ENCODE measurements around the gene POLR1A. TPM values are rescaled to one million over a fixed set of nuclear protein-coding genes. Genes with fewer than 3 reads are reported as not detected.

The POLR1A gene
- total and polyA plus RNA-seq, 5 experiments from 2014 or later, result 1.1 to 22.9 (median 5.7) TPM

- peaks cover 31 to 65% (median 57%) of the 10 kb centered on the region in 4 donors for H3K4me1 Mint-ChIP-seq
- no peak for DNase-seq
- no peaks in the 10 kb centered on the region for H3K27me3 Mint-ChIP-seq
- peak overlapping the region in 3 of 10 donors; percentile 11 to 38 (median 31) for H3K4me3 Mint-ChIP-seq
- H3K9me3 Mint-ChIP-seq, result no peaks in the 10 kb centered on the region
- peaks cover 3 to 47% (median 37%) of the 10 kb centered on the region in 3 donors for H3K36me3 Mint-ChIP-seq
- ATAC-seq, result no peak
- POLR2A ChIA-PET, result interaction anchor here (0.5 to 5.7 kb wide), 3 partner anchors 52 to 145 kb away, joined by 3 to 106 read pairs (median 4); partner anchors contain the start of gene ST3GAL5
- H3K27ac Mint-ChIP-seq, result peak overlapping the region; percentile 82 to 100 (median 99)
Observed at GRCh38 chr2:86032861-86033595, 72.7 kb downstream of the POLR1A start.

GRCh38 chr2:86031606-86032005 is 74.1 kb downstream of the POLR1A start:
- H3K27ac Mint-ChIP-seq, result peak overlapping the region in 6 of 10 donors; percentile 18 to 100 (median 66)

GRCh38 chr2:86031151-86031550 is 74.5 kb downstream of the POLR1A start:
- H3K27me3 Mint-ChIP-seq, result no peaks in the 10 kb centered on the region
- DNase-seq (no peak), ATAC-seq (no peak)
- no peaks in the 10 kb centered on the region for H3K9me3 Mint-ChIP-seq
- peaks cover 22 to 46% (median 39%) of the 10 kb centered on the region in 4 donors for H3K4me1 Mint-ChIP-seq
- H3K4me3 Mint-ChIP-seq, result no peak overlapping the region
- peaks cover 3 to 61% (median 42%) of the 10 kb centered on the region in 3 donors for H3K36me3 Mint-ChIP-seq
- POLR2A ChIA-PET, result interaction anchor here (1.6 kb wide), 1 partner anchor 142 kb away, joined by 4 read pairs; the partner anchor contains the start of gene ST3GAL5
- H3K27ac Mint-ChIP-seq, result peak overlapping the region in 5 of 10 donors; percentile 43 to 98 (median 68)

More at GRCh38 chr2:86031606-86032005, 74.1 kb downstream of the POLR1A start:
- ATAC-seq (no peak), DNase-seq (no peak)
- POLR2A ChIA-PET, result no interaction called here
- peaks cover 3 to 56% (median 40%) of the 10 kb centered on the region in 3 donors for H3K36me3 Mint-ChIP-seq
- H3K4me3 Mint-ChIP-seq, result no peak overlapping the region
- peaks cover 25 to 51% (median 43%) of the 10 kb centered on the region in 4 donors for H3K4me1 Mint-ChIP-seq
- no peaks in the 10 kb centered on the region for H3K27me3 Mint-ChIP-seq
- H3K9me3 Mint-ChIP-seq, result no peaks in the 10 kb centered on the region

- H3K27ac Mint-ChIP-seq, result peak overlapping the region in 4 of 10 donors; percentile 5 to 75 (median 68)
- H3K4me3 Mint-ChIP-seq, result no peak overlapping the region
- peaks cover 3 to 67% (median 44%) of the 10 kb centered on the region in 3 donors for H3K36me3 Mint-ChIP-seq
- DNase-seq (no peak), ATAC-seq (no peak)
- peaks cover 14 to 34% (median 28%) of the 10 kb centered on the region in 4 donors for H3K4me1 Mint-ChIP-seq
- POLR2A ChIA-PET, result interaction anchor here (1.4 to 1.6 kb wide), 2 partner anchors 8 to 141 kb away, joined by 4 to 6 read pairs; partner anchors contain the start of gene ST3GAL5
- H3K27me3 Mint-ChIP-seq, result no peaks in the 10 kb centered on the region
- no peaks in the 10 kb centered on the region for H3K9me3 Mint-ChIP-seq
Observed at GRCh38 chr2:86029873-86030272, 75.8 kb downstream of the POLR1A start.

- Mint-ChIP-seq H3K9me3 (no peaks in the 10 kb centered on the region), H3K36me3 (peaks cover 3 to 74% (median 41%) of the 10 kb centered on the region in 3 donors), H3K27me3 (no peaks in the 10 kb centered on the region), H3K27ac (peak overlapping the region in 2 of 10 donors; percentile 15 to 43), H3K4me3 (no peak overlapping the region), H3K4me1 (peaks cover 8 to 24% (median 18%) of the 10 kb centered on the region in 4 donors)
- no peak for DNase-seq
- ATAC-seq, result no peak
- POLR2A ChIA-PET, result interaction anchor here (1.4 kb wide), 1 partner anchor 9 kb away, joined by 6 read pairs; no protein-coding TSS in a partner anchor
Observed at GRCh38 chr2:86028766-86029381, 76.8 kb downstream of the POLR1A start.

GRCh38 chr2:86027922-86028765 is 77.5 kb downstream of the POLR1A start:
- Mint-ChIP-seq H3K4me3 (no peak overlapping the region), H3K4me1 (peaks cover 9 to 17% (median 11%) of the 10 kb centered on the region in 4 donors), H3K36me3 (peaks cover 3 to 74% (median 40%) of the 10 kb centered on the region in 3 donors), H3K9me3 (no peaks in the 10 kb centered on the region), H3K27me3 (no peaks in the 10 kb centered on the region), H3K27ac (peak overlapping the region in 2 of 10 donors; percentile 14 to 67)
- ATAC-seq (no peak), DNase-seq (no peak)
- POLR2A ChIA-PET, result no interaction called here

- Mint-ChIP-seq H3K27me3 (no peaks in the 10 kb centered on the region), H3K4me3 (no peak overlapping the region), H3K9me3 (no peaks in the 10 kb centered on the region), H3K4me1 (peaks cover 4 to 10% (median 6%) of the 10 kb centered on the region in 4 donors), H3K27ac (peak overlapping the region in 3 of 10 donors; percentile 24 to 52 (median 27)), H3K36me3 (peaks cover 3 to 68% (median 38%) of the 10 kb centered on the region in 3 donors)
- ATAC-seq, result no peak
- DNase-seq, result no peak
- POLR2A ChIA-PET, result no interaction called here
Observed at GRCh38 chr2:86027196-86027921, 78.3 kb downstream of the POLR1A start.

GRCh38 chr2:86026744-86027065 is 79.0 kb downstream of the POLR1A start:
- no peaks in the 10 kb centered on the region for H3K9me3 Mint-ChIP-seq
- ATAC-seq (no peak), DNase-seq (no peak)
- H3K4me3 Mint-ChIP-seq, result no peak overlapping the region
- peaks cover 3 to 62% (median 34%) of the 10 kb centered on the region in 3 donors for H3K36me3 Mint-ChIP-seq
- H3K27ac Mint-ChIP-seq, result peak overlapping the region in 2 of 10 donors; percentile 27 to 88
- no peaks in the 10 kb centered on the region for H3K27me3 Mint-ChIP-seq
- POLR2A ChIA-PET, result no interaction called here
- H3K4me1 Mint-ChIP-seq, result peaks cover 2 to 4% (median 4%) of the 10 kb centered on the region in 4 donors

GRCh38 chr2:86025976-86026743 is 79.5 kb downstream of the POLR1A start:
- DNase-seq, result no peak
- Mint-ChIP-seq H3K4me3 (no peak overlapping the region), H3K27ac (peak overlapping the region in 5 of 10 donors; percentile 4 to 88 (median 43)), H3K9me3 (no peaks in the 10 kb centered on the region), H3K36me3 (peaks cover 3 to 57% (median 31%) of the 10 kb centered on the region in 3 donors), H3K4me1 (peaks cover 0 to 7% (median 5%) of the 10 kb centered on the region in 4 donors), H3K27me3 (no peaks in the 10 kb centered on the region)
- POLR2A ChIA-PET, result interaction anchor here (0.7 kb wide), 1 partner anchor 194 kb away, joined by 3 read pairs; no protein-coding TSS in a partner anchor
- ATAC-seq, result no peak

- no peak overlapping the region for H3K4me3 Mint-ChIP-seq
- ATAC-seq, result no peak
- no peak for DNase-seq
- no peaks in the 10 kb centered on the region for H3K9me3 Mint-ChIP-seq
- peaks cover 0 to 50% (median 24%) of the 10 kb centered on the region in 3 donors for H3K36me3 Mint-ChIP-seq
- peak overlapping the region in 5 of 10 donors; percentile 2 to 89 (median 69) for H3K27ac Mint-ChIP-seq
- H3K27me3 Mint-ChIP-seq, result no peaks in the 10 kb centered on the region
- POLR2A ChIA-PET, result interaction anchor here (0.7 kb wide), 1 partner anchor 193 kb away, joined by 3 read pairs; no protein-coding TSS in a partner anchor
- H3K4me1 Mint-ChIP-seq, result peaks cover 0 to 7% (median 4%) of the 10 kb centered on the region in 4 donors
Observed at GRCh38 chr2:86025229-86025820, 80.4 kb downstream of the POLR1A start.

- POLR2A ChIA-PET, result no interaction called here
- Mint-ChIP-seq H3K4me3 (no peak overlapping the region), H3K9me3 (no peaks in the 10 kb centered on the region), H3K27ac (peak overlapping the region in 4 of 10 donors; percentile 31 to 70 (median 62)), H3K36me3 (peaks cover 0 to 30% (median 9%) of the 10 kb centered on the region in 3 donors), H3K4me1 (peaks cover 0 to 12% (median 3%) of the 10 kb centered on the region in 4 donors), H3K27me3 (no peaks in the 10 kb centered on the region)
- ATAC-seq (no peak), DNase-seq (no peak)
Observed at GRCh38 chr2:86023366-86023712, 82.3 kb downstream of the POLR1A start.

All from naive thymus-derived CD8-positive, alpha-beta T cell (primary cell).